Right lobe of liver (tissue), 4 donors: ENCODE data around the gene ZNF565.

Experiments
- POLR2A ChIP-seq: fragments of 450-650 bp; IDR thresholded peaks from one replicate; pipeline ENCODE4 v1.6.1; 2017; ENCODE audit warnings: antibody characterized with exemption, mild to moderate bottlenecking
- TF ChIP-seq, protein P1 (sequence below), 4 donors: fragments of 200-600 bp in 3 of 4; fragments of 450-650 bp in 1 of 4; IDR thresholded peaks; one replicate each; pipeline versions ENCODE4 v1.5.1 to v1.8.0; 2016 to 2022; ENCODE audit warnings: antibody characterized with exemption in 4 of 4, mild to moderate bottlenecking in 2 of 4
- donor health status: DM: no; HTN: no; CAD: no.
- donor health status: DM: no; HTN: no; CAD: no.
- donor health status: DM: no; HTN: yes; CAD: no.

DNA sequence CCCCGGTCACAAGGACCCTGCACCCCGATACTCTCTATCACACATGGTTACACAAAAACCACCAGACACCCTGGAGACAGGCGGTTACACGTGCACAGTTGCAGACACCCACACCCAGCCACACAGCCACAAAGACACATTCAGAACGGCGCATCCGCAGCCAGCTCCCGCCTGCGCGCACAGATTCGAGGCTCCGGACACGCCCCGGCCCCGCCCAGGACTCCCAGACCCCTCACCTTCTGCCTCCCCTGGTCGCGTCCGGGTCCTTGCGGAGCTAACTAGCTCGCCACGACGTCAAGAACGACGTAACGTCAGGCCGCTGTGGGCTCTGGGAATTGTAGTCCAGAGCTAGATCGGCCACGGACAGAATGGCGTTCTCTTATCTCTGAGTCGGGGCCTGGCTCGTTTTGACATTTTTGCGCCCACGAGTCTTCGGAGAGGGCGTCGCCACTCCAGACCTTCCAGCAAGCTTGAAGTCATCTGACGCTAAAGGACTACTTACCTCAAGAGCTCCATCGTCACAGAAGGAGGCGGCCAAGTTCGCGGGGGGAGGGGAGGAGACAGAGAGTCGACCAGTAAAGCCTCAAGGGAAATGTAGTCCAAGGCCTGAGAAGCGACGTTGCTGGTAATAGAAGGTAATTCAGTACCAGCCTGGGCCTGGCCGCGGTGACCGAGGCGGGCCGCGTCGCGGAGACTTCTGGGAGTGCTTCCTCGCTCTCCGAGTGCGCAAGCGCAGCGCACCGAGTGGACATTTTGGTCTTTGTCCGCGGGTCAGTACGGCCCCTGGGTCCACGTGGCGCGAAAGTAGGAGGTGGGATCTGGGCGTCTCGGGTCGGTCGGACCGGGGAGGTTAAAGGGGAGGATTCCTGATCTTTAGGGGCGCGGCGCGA lies at the start of gene ZNF565, which contains the start of gene ZNF146:
- TF ChIP-seq POLR2A: peak; percentile 82
- TF ChIP-seq, protein P1, sequence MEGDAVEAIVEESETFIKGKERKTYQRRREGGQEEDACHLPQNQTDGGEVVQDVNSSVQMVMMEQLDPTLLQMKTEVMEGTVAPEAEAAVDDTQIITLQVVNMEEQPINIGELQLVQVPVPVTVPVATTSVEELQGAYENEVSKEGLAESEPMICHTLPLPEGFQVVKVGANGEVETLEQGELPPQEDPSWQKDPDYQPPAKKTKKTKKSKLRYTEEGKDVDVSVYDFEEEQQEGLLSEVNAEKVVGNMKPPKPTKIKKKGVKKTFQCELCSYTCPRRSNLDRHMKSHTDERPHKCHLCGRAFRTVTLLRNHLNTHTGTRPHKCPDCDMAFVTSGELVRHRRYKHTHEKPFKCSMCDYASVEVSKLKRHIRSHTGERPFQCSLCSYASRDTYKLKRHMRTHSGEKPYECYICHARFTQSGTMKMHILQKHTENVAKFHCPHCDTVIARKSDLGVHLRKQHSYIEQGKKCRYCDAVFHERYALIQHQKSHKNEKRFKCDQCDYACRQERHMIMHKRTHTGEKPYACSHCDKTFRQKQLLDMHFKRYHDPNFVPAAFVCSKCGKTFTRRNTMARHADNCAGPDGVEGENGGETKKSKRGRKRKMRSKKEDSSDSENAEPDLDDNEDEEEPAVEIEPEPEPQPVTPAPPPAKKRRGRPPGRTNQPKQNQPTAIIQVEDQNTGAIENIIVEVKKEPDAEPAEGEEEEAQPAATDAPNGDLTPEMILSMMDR (IDR thresholded peaks at IDR 0.05): peak in 1 of 4 donors; percentile 26
